NCI-H128 (cell line): ENCODE measurements around the gene FAM83G.

Experiments used
- DNase-seq: peaks from one replicate; lab custom pipeline; 2025; ENCODE audit not compliant: unreplicated experiment; lab: John Stamatoyannopoulos, UW

FAM83G gene

GRCh38 chr17:19012171-19013080 lies 7.9 kb upstream of the FAM83G start:
- DNase-seq = no peak

DNA sequence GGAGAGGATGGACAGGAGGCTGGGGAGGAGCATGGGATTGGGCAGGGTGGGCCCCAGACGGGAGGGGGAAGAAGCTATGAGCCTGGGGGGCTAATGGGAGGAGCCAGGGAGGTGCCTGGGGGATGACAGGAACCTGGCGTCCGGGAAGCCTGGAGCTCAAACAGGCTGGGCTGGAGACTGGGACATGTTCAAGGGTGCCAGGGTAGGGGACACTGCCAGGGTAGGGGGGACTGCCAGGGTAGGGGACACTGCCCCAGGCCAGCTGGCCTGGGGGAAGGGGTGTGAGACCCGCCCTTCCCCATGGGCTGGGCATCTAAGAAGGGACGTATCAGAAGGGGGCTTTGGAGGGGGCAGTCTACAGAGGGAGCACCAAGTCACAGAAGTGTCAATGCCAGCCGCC lies 7.0 kb upstream of the FAM83G start:
- no peak for DNase-seq

DNA sequence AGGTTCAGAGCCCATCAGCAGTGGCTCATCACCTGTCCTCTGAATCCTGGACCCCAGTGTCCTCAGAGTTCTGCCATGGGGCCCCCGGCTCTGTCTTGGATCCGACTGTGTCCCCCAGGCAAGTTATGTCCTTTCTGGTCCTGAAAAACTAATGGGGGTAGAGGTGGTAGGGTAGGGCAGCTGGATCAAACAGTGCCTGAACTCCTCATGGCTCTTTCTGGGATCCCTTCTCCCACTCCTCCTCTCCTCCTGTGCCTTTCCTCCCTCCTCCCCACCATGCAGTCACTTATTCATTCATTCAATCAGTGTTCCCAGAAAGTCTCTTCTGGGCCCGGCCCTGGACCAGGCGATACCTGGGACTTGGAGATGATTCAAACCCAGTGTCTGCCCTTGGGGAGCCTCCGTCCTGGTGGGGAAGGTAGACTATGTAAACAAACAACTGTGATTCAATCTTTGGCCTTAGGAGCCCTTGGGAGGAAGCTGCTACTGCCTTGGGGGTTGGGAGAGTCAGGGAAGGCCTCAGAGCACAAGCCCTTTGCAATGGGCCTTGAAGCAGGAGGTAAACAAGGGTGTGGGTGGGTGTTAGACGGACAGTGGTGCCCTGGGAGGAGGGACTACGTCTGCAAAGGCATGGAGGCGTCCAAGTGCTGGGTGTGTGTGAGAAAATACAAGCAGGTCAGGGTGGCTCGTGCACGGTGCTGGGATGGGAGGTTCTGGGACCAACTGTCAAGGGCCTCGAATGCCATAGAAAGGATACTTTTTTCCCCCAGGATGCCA lies 6.4 kb upstream of the FAM83G start:
- no peak for DNase-seq

DNA sequence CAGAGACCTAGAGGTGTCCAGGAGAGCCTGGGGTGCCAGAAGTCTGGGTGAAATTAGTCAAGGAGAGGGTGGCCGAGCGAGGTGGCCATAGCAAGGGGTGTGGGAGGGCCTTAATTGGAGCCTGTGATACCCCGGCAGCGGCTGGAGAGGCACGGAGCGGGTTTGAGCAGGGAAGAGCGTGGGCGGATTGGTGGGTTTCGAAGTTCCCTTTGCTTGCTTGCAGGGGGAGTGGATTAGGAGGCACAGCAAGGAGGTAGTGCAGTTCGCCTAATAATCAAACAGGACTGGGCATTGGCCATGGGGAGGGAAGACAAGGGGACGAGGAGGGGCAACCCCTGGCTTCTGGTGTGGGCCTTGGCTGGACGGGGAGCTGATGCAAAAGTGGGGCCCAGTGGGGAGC lies 5.4 kb upstream of the FAM83G start:
- DNase-seq = no peak

DNA sequence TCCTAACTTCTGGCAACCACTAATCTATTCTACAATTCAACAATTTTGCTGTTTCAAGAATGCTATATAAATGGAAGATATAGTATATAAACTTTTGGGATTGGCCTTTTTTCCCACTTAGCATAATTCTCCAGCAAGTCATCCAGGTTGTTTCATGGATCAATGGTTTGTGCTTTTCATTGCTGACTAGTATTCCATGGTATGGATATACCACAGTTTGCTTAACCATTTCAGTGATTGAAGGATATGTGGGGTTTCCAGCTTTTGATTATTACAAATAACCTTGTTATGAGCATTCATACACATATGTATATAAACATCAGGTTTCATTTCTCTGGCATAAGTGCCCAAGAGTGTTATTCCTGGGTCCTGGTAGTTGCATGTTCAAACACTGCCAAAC lies 2.1 kb upstream of the FAM83G start:
- DNase-seq = no peak

DNA sequence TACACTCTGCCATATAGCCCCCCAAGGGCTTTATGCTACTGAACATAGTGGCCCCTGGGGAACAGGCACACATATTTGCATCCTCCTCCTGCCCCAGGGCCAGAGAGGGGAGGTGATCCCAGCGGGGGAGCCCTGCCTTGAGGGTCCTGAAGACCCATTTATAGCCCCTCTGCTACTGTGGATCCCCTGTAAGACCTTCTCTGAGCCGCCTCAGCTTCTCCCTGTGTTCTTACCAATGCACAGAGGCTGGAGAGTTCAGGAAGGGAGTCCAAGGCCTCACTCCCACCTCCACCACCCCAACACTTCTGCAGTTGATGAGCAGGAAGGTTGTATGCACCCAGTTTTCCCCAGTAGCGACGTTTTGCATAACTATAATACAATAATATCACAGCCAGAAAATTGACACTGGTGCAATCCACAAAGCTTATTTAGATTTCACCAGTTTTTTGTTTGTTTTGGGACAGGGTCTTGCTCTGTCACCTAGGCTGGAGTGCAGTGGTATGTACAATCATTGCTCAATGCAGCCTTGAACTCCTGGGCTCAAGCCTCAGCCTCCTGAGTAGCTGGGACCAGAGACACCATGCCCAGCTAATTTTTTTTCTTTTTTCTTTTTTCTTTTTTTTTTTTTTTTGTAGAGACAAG lies 1.3 kb upstream of the FAM83G start:
- no peak for DNase-seq

DNA sequence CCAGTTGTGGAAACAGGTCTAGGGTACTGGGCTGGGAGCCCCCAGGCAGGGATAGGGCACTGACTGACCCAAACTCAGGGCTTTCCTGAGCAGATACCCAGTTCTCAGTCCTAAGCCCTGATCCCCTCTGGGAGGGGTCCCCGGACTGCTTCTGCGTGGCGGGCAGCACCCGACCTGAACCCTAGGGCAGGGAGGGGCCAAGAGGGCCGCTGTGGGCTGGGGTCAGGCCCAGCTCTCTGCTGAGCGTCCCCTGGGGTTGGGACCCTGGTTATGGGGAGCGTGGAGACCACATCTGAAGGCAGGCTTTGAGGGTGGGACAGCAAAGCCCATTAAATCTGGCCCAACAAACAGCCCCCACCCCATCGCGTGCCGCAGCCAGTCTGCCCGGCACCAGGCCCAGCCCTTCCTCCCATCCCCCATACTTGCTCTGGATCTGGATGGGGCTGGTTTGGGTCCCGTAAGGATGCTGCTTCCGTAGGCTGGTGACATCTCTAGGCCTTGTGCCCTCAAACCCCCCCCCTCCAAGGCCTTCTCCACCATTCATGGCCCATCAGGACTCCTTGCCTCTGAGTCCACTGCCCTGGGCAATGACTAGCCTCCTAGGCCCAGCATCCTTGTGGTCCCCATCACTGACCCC lies 691 bp upstream of the FAM83G start:
- DNase-seq = no peak

DNA sequence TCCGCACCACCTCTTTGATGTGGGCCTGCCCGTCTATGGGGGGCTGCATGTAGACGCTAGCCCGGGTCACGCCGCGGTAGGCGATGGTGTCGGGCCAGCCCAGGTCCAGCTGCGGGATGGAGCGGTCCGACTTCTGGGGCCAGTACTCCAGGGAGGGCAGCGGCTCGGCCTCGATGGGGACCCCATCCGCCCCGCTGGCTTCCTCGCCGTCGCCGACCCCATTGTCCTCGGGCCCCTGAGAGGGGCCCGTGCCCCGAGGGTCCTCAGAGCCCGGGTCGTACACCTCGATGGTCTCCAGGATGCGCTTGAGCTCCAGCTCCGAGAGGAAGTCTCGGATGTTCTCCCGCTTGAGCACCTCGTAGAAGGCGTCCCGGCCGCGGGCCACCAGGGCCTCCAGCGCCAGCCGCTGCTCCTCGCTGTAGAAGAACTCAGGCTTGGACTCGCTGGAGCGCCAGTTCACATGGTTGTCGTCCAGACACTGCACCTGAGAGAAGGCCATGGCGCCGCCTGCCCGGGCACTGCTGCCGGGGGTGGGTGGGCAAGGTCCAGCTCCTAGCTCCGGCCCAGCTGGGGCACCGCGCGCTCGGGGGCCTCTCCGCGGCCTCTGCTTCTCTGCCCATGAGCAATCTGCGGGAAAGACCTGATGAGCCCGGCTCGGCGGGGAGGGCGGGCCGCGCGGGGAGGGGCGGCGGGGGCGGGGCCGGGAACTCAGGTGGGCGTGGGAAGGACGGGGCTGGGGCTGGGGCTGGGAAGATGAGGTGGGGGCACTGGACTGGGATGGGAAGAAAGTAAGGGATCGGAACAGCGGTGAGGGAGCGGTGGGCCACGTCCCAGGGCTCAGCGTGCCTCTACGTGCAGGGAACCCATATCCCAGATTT lies 782 bp downstream of the FAM83G start:
- no peak for DNase-seq

DNA sequence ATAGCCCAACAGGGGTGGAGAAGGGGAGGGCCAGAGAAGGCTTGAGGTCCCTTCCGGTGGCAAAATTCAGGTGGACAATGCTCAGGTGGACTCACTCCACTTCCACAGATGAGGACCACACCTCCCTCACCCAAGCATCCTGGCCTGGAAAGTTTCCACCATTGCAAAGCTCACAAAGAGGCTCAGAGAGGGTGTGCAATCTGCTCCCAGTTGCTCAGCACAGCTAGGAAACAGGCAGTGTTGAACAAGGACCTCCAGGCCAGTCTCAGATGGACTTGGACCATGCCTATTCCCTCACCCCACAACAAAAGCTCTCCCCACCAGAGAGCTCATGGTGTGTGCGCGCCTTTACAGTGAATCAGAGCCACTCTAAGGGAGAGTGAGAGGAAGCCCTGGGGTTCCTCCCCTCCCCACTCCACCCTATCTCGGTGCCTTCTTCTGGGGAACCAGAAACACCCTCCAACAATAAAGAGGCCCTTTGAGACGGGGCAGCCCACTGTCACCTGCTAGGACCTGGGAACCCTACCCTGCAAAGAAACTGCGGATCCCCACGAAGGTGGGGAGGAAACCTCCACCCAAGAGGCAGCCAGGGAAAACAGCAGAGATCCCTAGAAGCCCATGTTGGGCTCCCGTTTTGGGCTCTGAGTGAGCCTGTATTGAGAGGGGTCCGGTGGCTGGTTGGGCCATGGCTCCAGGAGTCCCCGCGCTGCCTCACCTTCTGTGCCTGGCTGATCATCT lies 1.6 kb downstream of the FAM83G start:
- DNase-seq = no peak

- no peak for DNase-seq
These were observed 2.5 kb downstream of the FAM83G start for GRCh38 chr17:19001907-19002590.

GRCh38 chr17:19000531-19001325 lies 3.8 kb downstream of the FAM83G start:
- no peak for DNase-seq

- DNase-seq = no peak
These were observed 4.7 kb downstream of the FAM83G start for GRCh38 chr17:18999911-19000310.

DNA sequence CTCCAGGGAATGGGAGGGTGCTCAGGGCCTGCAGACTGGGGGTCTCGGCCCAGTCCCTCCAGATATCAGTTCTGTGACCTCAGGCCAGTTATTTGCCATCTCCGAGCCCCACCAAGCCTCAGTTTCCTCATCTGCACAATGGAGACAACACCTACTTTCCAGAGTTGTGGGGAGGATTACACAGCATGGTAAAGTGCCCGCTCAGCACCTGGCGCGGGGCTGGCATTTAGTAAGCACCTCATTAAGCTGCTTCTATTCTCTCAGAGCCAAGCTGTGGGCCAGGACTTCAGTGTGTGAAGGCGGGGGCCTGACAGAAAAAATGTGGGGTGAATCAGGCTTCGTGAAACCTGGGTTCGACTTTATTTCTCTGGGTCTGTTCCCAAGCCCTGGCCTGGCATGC lies 5.2 kb downstream of the FAM83G start:
- DNase-seq = no peak

DNA sequence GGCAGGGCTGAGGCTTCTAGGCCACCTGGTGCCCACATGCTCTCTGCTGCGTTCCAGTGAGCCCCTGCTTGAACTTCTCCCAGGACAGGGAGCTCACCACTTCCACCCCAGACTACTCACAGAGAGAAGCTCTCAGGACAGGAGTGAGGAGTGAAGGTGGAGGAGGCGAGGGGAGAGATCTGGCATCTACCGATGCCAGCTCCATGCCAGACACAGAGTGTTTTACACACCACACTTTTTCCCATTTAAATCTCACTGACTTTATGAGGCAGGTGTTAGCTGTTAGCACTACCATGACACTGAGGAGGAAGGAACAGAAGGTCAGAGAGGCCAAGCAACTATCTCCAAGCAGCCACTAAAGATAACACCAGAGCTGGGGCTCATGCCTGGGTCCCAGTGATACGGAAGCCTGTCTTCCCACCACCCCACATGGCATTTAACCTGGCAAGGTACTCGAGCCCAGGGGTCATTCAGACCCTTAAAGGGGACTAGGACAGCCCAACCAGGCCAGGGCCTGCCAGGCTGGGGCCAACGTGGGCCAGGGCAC lies 6.8 kb downstream of the FAM83G start:
- no peak for DNase-seq

- DNase-seq = no peak
These were observed 8.1 kb downstream of the FAM83G start for GRCh38 chr17:18996458-18996857.

GRCh38 chr17:18995220-18995619 lies 9.3 kb downstream of the FAM83G start:
- DNase-seq = no peak

DNA sequence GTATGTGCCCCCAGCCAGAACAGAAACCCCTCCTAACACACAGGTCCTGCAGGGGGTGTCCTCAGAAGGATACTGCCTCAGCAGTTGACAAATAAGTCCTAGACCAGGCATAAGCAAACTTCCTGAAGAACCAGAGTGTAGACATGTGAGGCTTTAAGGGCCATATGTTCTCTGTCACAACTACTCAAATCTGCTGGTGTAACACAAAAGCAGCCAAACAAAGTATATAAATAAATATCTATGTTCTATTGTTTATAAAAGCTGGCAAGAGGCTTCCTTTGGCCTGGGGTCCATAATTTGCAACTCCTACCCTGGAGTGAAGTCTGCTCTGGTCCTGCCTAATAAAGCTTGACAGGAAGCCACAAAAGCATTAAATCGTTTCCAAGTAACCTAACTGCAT lies 9.9 kb downstream of the FAM83G start:
- DNase-seq = no peak

DNA sequence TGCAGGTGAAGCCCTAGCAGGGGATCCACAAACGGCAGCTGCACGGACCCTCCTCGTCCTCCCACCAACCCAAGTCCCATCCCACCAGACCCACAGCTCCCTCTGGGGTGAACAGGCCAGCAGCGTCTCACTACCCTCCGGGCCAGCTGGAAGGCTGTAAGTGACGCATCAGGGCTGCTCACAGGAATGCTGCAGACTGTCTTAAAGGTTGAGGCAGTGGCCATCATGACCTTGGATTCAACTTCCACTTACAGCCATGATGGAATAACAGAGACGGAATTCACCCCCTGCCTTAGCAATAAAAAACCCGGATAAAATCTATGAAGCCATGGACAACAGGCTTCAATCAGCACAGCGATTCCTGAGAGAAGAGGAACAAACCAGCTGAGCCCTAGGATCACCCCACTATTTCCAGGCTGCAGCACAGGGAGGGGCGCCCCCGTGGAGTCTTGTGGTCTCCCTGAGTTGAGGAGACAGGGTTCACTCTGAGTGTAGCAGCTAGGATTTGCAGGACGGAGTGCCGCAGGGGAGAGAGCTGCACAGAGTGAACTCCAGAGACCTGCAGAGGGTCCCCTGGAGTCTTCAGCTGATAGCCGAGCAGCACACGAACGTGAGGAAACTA lies 10.5 kb downstream of the FAM83G start:
- no peak for DNase-seq
